HUES64 (cell line): ENCODE results near the gene ASPN.

Experiments used
- H3K27ac ChIP-seq: 2 replicates; pipeline ENCODE4 v1.7.0; 2013; ENCODE audit warnings: low read depth, low read length, inconsistent platforms
- H3K27me3 ChIP-seq: 2 replicates; pipeline ENCODE4 v1.6.1; 2013; ENCODE audit warnings: mild to moderate bottlenecking, low read length; ENCODE audit not compliant: insufficient read depth
- H3K36me3 ChIP-seq: 2 replicates; pipeline ENCODE4 v1.6.1; 2013; ENCODE audit warnings: mild to moderate bottlenecking, low read length; ENCODE audit not compliant: insufficient read depth
- H3K4me1 ChIP-seq: 2 replicates; pipeline ENCODE4 v1.6.1; 2013; ENCODE audit warnings: mild to moderate bottlenecking, low read length, moderate library complexity; ENCODE audit not compliant: insufficient read depth
- H3K4me3 ChIP-seq: 2 replicates; pipeline ENCODE4 v1.5.1; 2013; ENCODE audit warnings: mild to moderate bottlenecking, low read length, moderate library complexity
- H3K9ac ChIP-seq: 2 replicates; pipeline ENCODE4 v1.6.1; 2013; ENCODE audit warnings: mild to moderate bottlenecking, low read depth, low read length
- H3K9me3 ChIP-seq: 2 replicates; pipeline ENCODE4 v1.6.1; 2013; ENCODE audit warnings: low read depth, low read length; ENCODE audit not compliant: insufficient read depth
- WGBS: fragments of 150-250, 120-280 bp; methylation state at CpG from one replicate; pipeline ENCODE4 v1.1.7; 2013; ENCODE audit warnings: missing lambda C conversion rate; 5-methylcytosine and 5-hydroxymethylcytosine counted together

The ASPN gene

DNA sequence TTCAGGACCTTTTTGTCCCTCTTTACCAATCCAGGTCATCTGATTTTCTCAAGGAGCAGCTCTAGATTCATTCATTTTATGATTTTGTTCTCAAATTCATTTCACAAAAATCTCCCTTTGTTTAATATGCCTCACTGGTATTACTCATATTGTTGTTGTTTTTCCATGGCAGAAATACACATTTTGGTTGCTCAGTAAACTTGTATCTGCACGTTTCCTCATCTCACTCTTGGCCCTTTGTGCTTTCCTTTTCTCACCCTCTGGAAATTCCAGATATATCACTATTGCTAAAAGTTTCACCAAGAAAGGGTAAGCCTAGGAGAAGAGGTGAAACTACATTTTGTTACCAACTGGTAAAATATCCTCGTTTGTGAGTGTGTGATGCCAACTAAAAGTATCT is 14.8 kb downstream of the ASPN start:
- Histone ChIP-seq H3K27ac (no peak overlapping the region), H3K27me3 (no peaks in the 10 kb centered on the region), H3K36me3 (no peaks in the 10 kb centered on the region), H3K9ac (no peak overlapping the region), H3K4me3 (no peak overlapping the region), H3K9me3 (no peaks in the 10 kb centered on the region), H3K4me1 (no peaks in the 10 kb centered on the region)
- WGBS = 91% methylated on average over 2 of the region's 2 CpGs

- no peaks in the 10 kb centered on the region for H3K9me3 ChIP-seq
- no peaks in the 10 kb centered on the region for H3K4me1 ChIP-seq
- H3K27me3 ChIP-seq = no peaks in the 10 kb centered on the region
- 88% methylated on average over 1 of the region's 1 CpG for WGBS
- H3K4me3 ChIP-seq = no peak overlapping the region
- H3K36me3 ChIP-seq = no peaks in the 10 kb centered on the region
- no peak overlapping the region for H3K9ac ChIP-seq
- no peak overlapping the region for H3K27ac ChIP-seq
Measured at GRCh38 chr9:92467041-92467440, 15.3 kb downstream of the ASPN start.

- Histone ChIP-seq H3K27me3 (no peaks in the 10 kb centered on the region), H3K9me3 (no peaks in the 10 kb centered on the region), H3K36me3 (no peaks in the 10 kb centered on the region), H3K4me1 (no peaks in the 10 kb centered on the region), H3K4me3 (no peak overlapping the region), H3K9ac (no peak overlapping the region), H3K27ac (no peak overlapping the region)
- 87% methylated on average over 3 of the region's 3 CpGs for WGBS
Measured at GRCh38 chr9:92463984-92464383, 18.3 kb downstream of the ASPN start.

GRCh38 chr9:92463387-92463786 is 18.9 kb downstream of the ASPN start:
- no peaks in the 10 kb centered on the region for H3K4me1 ChIP-seq
- no peaks in the 10 kb centered on the region for H3K36me3 ChIP-seq
- H3K27me3 ChIP-seq = no peaks in the 10 kb centered on the region
- no peak overlapping the region for H3K4me3 ChIP-seq
- H3K27ac ChIP-seq = no peak overlapping the region
- H3K9ac ChIP-seq = no peak overlapping the region
- H3K9me3 ChIP-seq = no peaks in the 10 kb centered on the region

DNA sequence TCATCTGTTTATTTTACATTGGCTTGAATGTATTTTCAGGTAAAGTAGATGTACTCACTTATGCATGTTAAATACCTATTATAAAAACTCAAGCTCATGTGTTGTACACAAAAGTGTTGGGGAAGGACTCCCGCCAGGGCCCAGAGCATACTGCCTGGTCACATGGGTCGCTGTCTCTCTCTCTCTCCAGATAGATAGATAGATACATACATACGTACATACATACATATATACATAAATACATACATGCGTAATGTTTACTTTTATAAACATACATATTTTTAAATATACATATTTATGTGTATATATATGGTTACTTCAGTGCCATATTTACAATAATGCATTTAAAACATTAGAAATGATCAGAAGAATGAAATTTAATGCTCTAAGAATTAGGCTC is 24.7 kb downstream of the ASPN start:
- 94% methylated on average over 3 of the region's 4 CpGs for WGBS
- Histone ChIP-seq H3K27me3 (no peaks in the 10 kb centered on the region), H3K4me3 (no peak overlapping the region), H3K36me3 (no peaks in the 10 kb centered on the region), H3K27ac (no peak overlapping the region), H3K9ac (no peak overlapping the region), H3K4me1 (no peaks in the 10 kb centered on the region), H3K9me3 (no peaks in the 10 kb centered on the region)

- no peaks in the 10 kb centered on the region for H3K36me3 ChIP-seq
- H3K9ac ChIP-seq = no peak overlapping the region
- H3K4me3 ChIP-seq = no peak overlapping the region
- no peaks in the 10 kb centered on the region for H3K27me3 ChIP-seq
- H3K27ac ChIP-seq = no peak overlapping the region
- no peaks in the 10 kb centered on the region for H3K4me1 ChIP-seq
- H3K9me3 ChIP-seq = no peaks in the 10 kb centered on the region
- 84% methylated on average over 2 of the region's 3 CpGs for WGBS
Measured at GRCh38 chr9:92455217-92455616, 27.1 kb downstream of the ASPN start.

- Histone ChIP-seq H3K9me3 (no peaks in the 10 kb centered on the region), H3K36me3 (no peaks in the 10 kb centered on the region), H3K9ac (no peak overlapping the region), H3K4me3 (no peak overlapping the region), H3K27ac (no peak overlapping the region), H3K4me1 (peaks cover 10% of the 10 kb centered on the region), H3K27me3 (no peaks in the 10 kb centered on the region)
Measured at GRCh38 chr9:92446536-92446935, 35.8 kb downstream of the ASPN start.

DNA sequence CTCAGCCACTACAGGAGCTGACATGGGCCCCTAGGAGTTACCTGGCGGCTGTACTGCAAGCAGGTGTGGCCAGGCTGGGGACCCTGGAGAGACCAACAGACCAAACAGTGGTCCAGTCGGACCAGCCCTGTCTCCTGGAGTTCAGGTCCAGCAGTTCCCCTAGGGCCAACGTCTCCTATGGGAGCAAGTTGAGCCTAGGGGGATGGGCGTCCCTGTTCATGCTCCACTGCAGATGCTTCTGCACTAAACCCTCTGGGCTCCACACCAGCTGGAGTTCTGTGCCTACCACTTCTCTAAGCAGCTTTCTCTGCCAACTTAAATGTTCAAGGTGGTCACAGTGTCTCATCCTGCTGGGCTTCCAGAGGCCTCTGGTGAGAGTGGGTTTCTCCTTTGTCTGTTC is 37.5 kb downstream of the ASPN start:
- Histone ChIP-seq H3K9me3 (no peaks in the 10 kb centered on the region), H3K9ac (no peak overlapping the region), H3K36me3 (no peaks in the 10 kb centered on the region), H3K27me3 (no peaks in the 10 kb centered on the region), H3K4me1 (peaks cover 10% of the 10 kb centered on the region), H3K4me3 (no peak overlapping the region), H3K27ac (no peak overlapping the region)
- 91% methylated on average over 4 of the region's 4 CpGs for WGBS

DNA sequence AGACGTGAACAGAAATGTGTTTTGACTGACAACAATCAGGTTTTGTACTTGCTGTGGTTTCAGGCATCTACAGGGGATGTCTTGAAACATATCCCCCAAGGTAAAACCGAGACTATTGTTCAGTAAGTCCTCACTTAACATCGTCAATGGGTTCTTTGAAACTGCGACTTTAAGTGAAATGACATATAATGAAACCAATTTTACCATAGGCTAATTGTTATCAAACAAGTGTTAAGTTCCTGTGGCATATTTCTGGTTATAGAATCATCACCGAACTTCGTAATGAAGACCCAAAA is 41.6 kb downstream of the ASPN start:
- WGBS = 92% methylated on average over 4 of the region's 6 CpGs
- H3K4me3 ChIP-seq = no peak overlapping the region
- no peaks in the 10 kb centered on the region for H3K9me3 ChIP-seq
- H3K27me3 ChIP-seq = no peaks in the 10 kb centered on the region
- H3K36me3 ChIP-seq = no peaks in the 10 kb centered on the region
- H3K27ac ChIP-seq = no peak overlapping the region
- H3K9ac ChIP-seq = no peak overlapping the region
- no peaks in the 10 kb centered on the region for H3K4me1 ChIP-seq

GRCh38 chr9:92439921-92440750 is 42.2 kb downstream of the ASPN start:
- Histone ChIP-seq H3K27ac (no peak overlapping the region), H3K4me3 (no peak overlapping the region), H3K36me3 (no peaks in the 10 kb centered on the region), H3K27me3 (no peaks in the 10 kb centered on the region), H3K9me3 (no peaks in the 10 kb centered on the region), H3K9ac (no peak overlapping the region), H3K4me1 (no peaks in the 10 kb centered on the region)
- WGBS = 97% methylated on average over 5 of the region's 5 CpGs

DNA sequence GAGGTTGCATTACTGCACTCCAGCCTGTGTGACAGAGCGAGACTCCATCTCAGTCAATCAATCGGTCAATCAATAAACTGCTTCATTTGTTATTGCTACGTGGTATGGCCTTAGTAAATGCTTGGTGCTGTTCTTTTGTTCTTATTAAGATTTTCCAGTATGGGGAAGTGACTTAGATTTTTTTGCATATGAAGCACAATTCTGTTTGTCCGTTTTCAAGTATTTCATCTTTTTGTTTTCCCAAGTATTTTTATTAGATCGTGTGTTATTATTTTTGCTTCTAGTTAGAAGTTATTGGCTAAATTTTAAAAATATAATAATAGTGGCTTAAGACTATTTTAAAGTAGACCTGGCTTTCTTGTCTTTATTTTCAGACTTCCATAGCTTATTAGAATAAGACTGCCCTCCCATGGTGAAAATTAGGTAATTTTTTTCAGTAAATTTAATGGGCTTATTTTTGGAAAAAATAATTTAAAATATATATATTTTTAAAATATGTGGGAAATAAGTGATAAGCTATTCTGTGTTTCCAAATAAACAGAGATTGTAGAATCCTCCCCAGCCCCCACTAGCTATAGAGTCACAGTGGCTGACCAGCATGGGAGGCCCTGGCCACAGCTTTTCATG is 43.3 kb downstream of the ASPN start:
- Histone ChIP-seq H3K36me3 (no peaks in the 10 kb centered on the region), H3K9me3 (no peaks in the 10 kb centered on the region), H3K4me3 (no peak overlapping the region), H3K4me1 (no peaks in the 10 kb centered on the region), H3K27me3 (no peaks in the 10 kb centered on the region), H3K9ac (no peak overlapping the region), H3K27ac (no peak overlapping the region)
- WGBS = 88% methylated on average over 4 of the region's 5 CpGs

GRCh38 chr9:92435263-92435662 is 47.0 kb downstream of the ASPN start:
- Histone ChIP-seq H3K27me3 (no peaks in the 10 kb centered on the region), H3K4me1 (no peaks in the 10 kb centered on the region), H3K4me3 (no peak overlapping the region), H3K9me3 (no peaks in the 10 kb centered on the region), H3K27ac (no peak overlapping the region), H3K36me3 (no peaks in the 10 kb centered on the region), H3K9ac (no peak overlapping the region)
- 83% methylated on average over 1 of the region's 1 CpG for WGBS
